Heart left ventricle (tissue), 16 donors: Measurements from ENCODE around the gene LBX1. TPM values are rescaled to one million over a fixed set of nuclear protein-coding genes. Genes with fewer than 3 reads are reported as not detected.

Source experiments
- ATAC-seq, 4 donors: fragments of 200-7000 bp; cut with Tn5 transposase; one replicate each; pipeline ENCODE4 v1.9.1; 2020 to 2022; ENCODE audit warnings: moderate library complexity in 4 of 4, mild to moderate bottlenecking in 3 of 4, moderate number of reproducible peaks in 1 of 4
- DNase-seq, 5 donors: peaks; one replicate each; pipeline ENCODE4 v3.0.0-alpha.2; 2020
- H3K27ac ChIP-seq, 12 donors: fragments of 200-600 bp; sonication (generic) in 4 of 12; one replicate each; pipeline versions ENCODE4 v1.5.0 to v1.8.0; 2016 to 2022; ENCODE audit warnings: mild to moderate bottlenecking in 2 of 12
- H3K27me3 ChIP-seq, 9 donors: fragments of 200-600 bp; sonication (generic) in 2 of 9; one replicate each; pipeline versions ENCODE4 v1.5.1 to v1.8.0; 2016 to 2022; ENCODE audit warnings: mild to moderate bottlenecking in 3 of 9
- H3K36me3 ChIP-seq, 9 donors: fragments of 200-600 bp; sonication (generic) in 2 of 9; one replicate each; pipeline versions ENCODE4 v1.5.0 to v1.8.0; 2018 to 2022; ENCODE audit warnings: mild to moderate bottlenecking in 2 of 9
- H3K4me1 ChIP-seq, 12 donors: fragments of 200-600 bp; sonication (generic) in 4 of 12; one replicate each; pipeline versions ENCODE4 v1.5.0 to v1.8.0; 2016 to 2022; ENCODE audit warnings: mild to moderate bottlenecking in 3 of 12
- H3K4me3 ChIP-seq, 12 donors: fragments of 200-600 bp; sonication (generic) in 4 of 12; one replicate each; pipeline versions ENCODE4 v1.5.0 to v1.8.0; 2017 to 2022; ENCODE audit warnings: mild to moderate bottlenecking in 9 of 12, moderate library complexity in 4 of 12
- H3K9me3 ChIP-seq, 12 donors: fragments of 200-600 bp; sonication (generic) in 4 of 12; one replicate each; pipeline versions ENCODE4 v1.5.0 to v1.8.0; 2016 to 2022; ENCODE audit warnings: mild to moderate bottlenecking in 1 of 12
- CTCF ChIP-seq, 12 donors: fragments of 200-600 bp; sonication (generic) in 4 of 12; IDR thresholded peaks; one replicate each; pipeline versions ENCODE4 v1.5.0 to v1.8.0; 2018 to 2022; ENCODE audit warnings: antibody characterized with exemption in 12 of 12, mild to moderate bottlenecking in 5 of 12
- POLR2A ChIP-seq, 2 donors: fragments of 450-650 bp; IDR thresholded peaks; one replicate each; pipeline ENCODE4 v1.6.1; 2017; ENCODE audit warnings: antibody characterized with exemption in 2 of 2, mild to moderate bottlenecking in 2 of 2, moderate library complexity in 2 of 2
- WGBS, 4 donors: extraction: QIAGEN DNeasy Blood & Tissue Kit in 2 of 4; methylation state at CpG; one replicate each; pipeline versions ENCODE4 v1.1.5 to v1.1.7; 2013 to 2018; 5-methylcytosine and 5-hydroxymethylcytosine counted together
- intact Hi-C, 10 donors: fragments of 100-400 bp; cut with DNase I; formaldehyde crosslinking; loops; one replicate each; pipeline versions ENCODE4 v1.11.1 to v1.14.2; 2022
- polyA plus RNA-seq, 2 donors: library from polyadenylated mRNA; stranded (reverse); fragments of 200-250 nt; gene quantifications; one replicate each; pipeline ENCODE4 v1.2.3, GENCODE V29; 2013
- total RNA-seq, 9 donors: library from RNA; depleted of rRNA in 2 of 9; stranded (reverse); fragments of >200 nt in 2 of 9; fragmentation: NEBNext Ultra II Directional in 3 of 9; extraction: Animal tissue kit (Norgen Biotek cat#: 25700) in 3 of 9; gene quantifications; one replicate each; pipeline versions ENCODE4 v1.1.0 to v1.2.4, GENCODE V29; 2016 to 2023
- donor health status: ischemic (EF 13 %, LVEDD 7.1; RV severe dilation, severe dysfunction).
- donor health status: healthy with polysubstance abuse.
- donor health status: DM: no; HTN: yes; CAD: no.
- donor health status: DM: no; HTN: no; CAD: no.
- donor health status: ischemic (EF 25% LVEDD 6.9; RV normal size, moderate dysfunction).
- donor health status: ischemic (EF 25% LVEDD 5.7; RV mildly dilated, moderate dysfunction).
- donor health status: healthy.
- donor health status: DM: yes; HTN: yes; CAD: no.
- donor health status: ischemic (EF 35%, LVEDD 5.7; RV mildly dilated, moderate dysfunction).
- donor health status: nonischemic (EF 11% LVEDD 7.7; RV severe dilation, severe dysfunction).
- donor health status: DM: yes; HTN: yes; CAD: no.
- donor health status: PGD.
- donor health status: ischemic (EF 29% LVEDD 5.4; RV normal size, mild dysfunction).
- donor health status: nonischemic (EF 23%, LVEDD 6.1; RV moderate dilation, normal function).

LBX1 gene
- total and polyA plus RNA-seq, 11 donors: 0.08 TPM; not detected in 10

DNA sequence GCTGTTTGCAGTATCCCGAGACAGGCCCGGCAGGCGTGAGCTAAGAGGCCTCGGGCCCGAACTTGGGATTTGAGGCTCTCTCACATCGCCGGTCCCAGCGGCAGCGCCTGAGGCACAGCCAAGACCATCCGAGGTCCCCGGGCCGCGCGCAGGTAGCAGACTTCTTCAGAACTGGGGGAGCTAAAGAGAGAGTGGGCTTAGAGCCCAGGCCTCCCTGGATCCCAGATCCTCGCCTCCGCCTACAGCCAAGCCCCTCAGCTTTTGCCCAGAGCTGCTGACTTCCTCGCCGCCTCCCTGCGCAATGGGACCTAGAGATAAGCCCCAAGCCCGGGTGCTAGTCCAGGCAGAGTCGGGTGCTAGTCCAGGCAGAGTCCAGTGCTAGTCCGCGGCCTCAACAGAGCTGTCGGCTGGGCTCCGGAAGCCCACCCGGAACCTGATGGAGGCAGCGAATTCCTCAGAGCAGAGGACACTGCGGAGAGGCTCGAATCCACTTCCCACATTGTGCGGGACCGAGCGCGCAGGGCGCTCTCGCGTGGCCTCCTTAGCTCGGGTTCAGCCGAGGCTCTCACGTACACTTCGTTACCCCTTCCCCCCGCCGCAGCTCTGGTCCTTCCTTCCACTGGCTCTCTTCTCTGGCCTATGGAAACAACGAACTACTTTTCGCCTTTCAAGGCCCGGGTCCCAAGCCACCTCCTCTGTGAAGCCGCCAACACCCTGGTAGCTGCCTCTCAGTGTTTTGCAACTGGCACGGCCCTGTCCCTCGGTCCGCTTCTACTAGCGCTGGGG, 5.8 kb downstream of the LBX1 start:
- TF ChIP-seq POLR2A (IDR thresholded peaks at IDR 0.05): no peak
- intact Hi-C loops: no loop called here
- 5 to 9% (median 7%) methylated on average over 39 to 50 of the region's 50 CpGs for WGBS, 4 donors
- H3K27me3 ChIP-seq: peaks cover 87 to 100% (median 100%) of the 10 kb centered on the region in 9 donors
- DNase-seq (no peak), ATAC-seq (peak in 1 of 4 donors; percentile 14)
- no peak overlapping the region for H3K27ac ChIP-seq
- peaks cover 2 to 57% (median 37%) of the 10 kb centered on the region in 12 donors for H3K4me1 ChIP-seq
- no peaks in the 10 kb centered on the region for H3K9me3 ChIP-seq
- H3K36me3 ChIP-seq: no peaks in the 10 kb centered on the region
- peak overlapping the region in 11 of 12 donors; percentile 7 to 56 (median 43) for H3K4me3 ChIP-seq

DNA sequence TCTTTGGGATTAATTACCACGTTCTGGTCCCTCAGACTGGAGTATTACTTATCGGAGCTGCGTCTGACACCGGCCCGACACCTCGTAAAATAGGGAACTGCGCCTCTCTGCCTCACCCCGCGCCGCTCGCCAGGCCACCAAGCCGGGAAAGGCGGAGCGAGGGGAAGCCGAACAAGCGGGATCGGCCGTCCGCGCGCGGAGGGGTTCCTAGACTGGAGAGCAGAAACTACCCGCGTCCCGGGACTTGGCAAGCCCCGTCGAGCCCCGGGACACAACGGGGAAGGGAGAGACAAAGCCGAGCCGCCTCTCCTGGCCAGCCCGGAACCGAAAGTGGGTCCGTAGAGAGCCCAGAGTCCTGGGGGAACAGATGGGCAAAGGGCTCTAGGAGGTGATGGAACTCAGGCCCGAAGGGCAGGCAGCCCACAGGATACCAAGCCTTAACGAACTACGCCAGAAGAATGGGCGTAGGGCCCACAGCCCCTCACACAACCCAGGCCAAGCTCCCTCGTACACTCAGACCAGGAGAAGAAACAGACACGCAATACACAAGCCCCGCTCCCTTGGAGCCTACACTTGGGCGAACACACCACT, 6.5 kb downstream of the LBX1 start:
- intact Hi-C loops: no loop called here
- Histone ChIP-seq H3K27me3 (peaks cover 87 to 100% (median 100%) of the 10 kb centered on the region in 9 donors), H3K27ac (no peak overlapping the region), H3K36me3 (no peaks in the 10 kb centered on the region), H3K4me3 (peak overlapping the region; percentile 7 to 56 (median 42)), H3K9me3 (no peaks in the 10 kb centered on the region), H3K4me1 (peaks cover 2 to 55% (median 36%) of the 10 kb centered on the region in 12 donors)
- DNase-seq (no peak), ATAC-seq (peak in 2 of 4 donors; percentile 18 to 35)
- 2 to 3% (median 2%) methylated on average over 19 to 42 of the region's 42 CpGs for WGBS, 4 donors
- no peak for TF ChIP-seq POLR2A (IDR thresholded peaks at IDR 0.05)
- no peak for TF ChIP-seq CTCF (IDR thresholded peaks at IDR 0.05)

DNA sequence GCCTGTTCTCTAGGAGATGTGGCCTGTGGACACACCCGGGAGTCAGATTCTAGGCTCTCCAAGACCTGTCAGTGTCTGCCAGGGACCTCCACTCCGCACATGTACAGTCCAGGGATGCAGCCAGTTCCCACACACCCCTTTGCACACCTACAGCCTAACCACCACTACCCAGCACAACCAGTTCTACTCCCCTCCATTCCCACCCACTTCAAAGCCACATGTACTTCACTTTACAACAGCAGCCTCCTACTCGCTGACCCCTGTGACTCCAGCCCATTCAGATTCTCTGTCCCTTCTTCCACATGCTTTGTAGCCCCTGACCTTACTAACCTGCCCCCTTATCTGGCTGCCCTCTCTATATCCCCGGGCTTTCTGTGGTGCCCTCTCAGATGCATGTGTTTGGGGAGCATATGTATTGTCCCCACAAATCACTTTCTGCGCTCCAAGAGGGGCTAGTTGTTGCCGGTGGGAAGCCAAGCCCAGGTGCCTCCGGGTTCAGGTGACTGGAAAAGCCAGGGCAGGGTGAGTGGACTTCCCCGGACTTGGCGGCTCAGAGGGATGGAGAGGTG, 7.2 kb downstream of the LBX1 start:
- intact Hi-C loops: no loop called here
- DNase-seq (no peak), ATAC-seq (no peak)
- Histone ChIP-seq H3K4me1 (peaks cover 2 to 55% (median 37%) of the 10 kb centered on the region in 12 donors), H3K27me3 (peaks cover 80 to 100% (median 100%) of the 10 kb centered on the region in 9 donors), H3K27ac (no peak overlapping the region), H3K9me3 (no peaks in the 10 kb centered on the region), H3K36me3 (no peaks in the 10 kb centered on the region), H3K4me3 (peak overlapping the region in 1 of 12 donors; percentile 41)
- 4 to 13% (median 6%) methylated on average over 7 to 9 of the region's 9 CpGs for WGBS, 4 donors
- TF ChIP-seq POLR2A (IDR thresholded peaks at IDR 0.05): no peak
- no peak for TF ChIP-seq CTCF (IDR thresholded peaks at IDR 0.05)

DNA sequence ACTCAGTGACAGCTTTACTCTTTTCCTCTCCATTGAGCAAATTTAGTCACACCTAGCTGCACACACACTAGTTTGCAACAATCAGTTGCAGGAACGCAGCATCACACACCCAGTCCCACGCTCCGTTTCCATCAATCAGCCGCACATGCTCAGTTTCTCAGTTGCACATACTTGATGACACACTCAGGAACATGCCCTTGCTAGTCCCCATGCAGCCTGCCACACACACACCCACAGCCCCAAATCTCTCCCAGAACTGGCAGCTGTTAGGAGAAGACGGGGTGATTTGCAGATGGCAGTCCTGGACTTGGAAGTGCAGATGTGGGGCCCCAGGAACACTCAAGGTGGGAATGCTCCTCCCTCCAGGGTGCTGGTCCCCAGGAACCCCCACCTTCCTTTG, 7.7 kb downstream of the LBX1 start:
- ATAC-seq: no peak

More for the DNA sequence above, 7.7 kb downstream of the LBX1 start:
- no peak overlapping the region for H3K4me3 ChIP-seq
- no peaks in the 10 kb centered on the region for H3K36me3 ChIP-seq
- no peaks in the 10 kb centered on the region for H3K9me3 ChIP-seq
- peaks cover 80 to 100% (median 100%) of the 10 kb centered on the region in 9 donors for H3K27me3 ChIP-seq
- no peak for DNase-seq
- WGBS, 4 donors: 12 to 26% (median 18%) methylated on average over 5 of the region's 5 CpGs
- H3K27ac ChIP-seq: no peak overlapping the region
- intact Hi-C loops: no loop called here
- no peak for TF ChIP-seq POLR2A (IDR thresholded peaks at IDR 0.05)
- no peak for TF ChIP-seq CTCF (IDR thresholded peaks at IDR 0.05)
- peaks cover 1 to 55% (median 38%) of the 10 kb centered on the region in 12 donors for H3K4me1 ChIP-seq
